Fibroblast of lung (primary cell): ENCODE measurements around the gene SUSD6. TPM values are rescaled to one million over a fixed set of nuclear protein-coding genes. Genes with fewer than 3 reads are reported as not detected.
A peak's percentile ranks its signal among the peaks of the same experiment; 100 is the strongest.

ENCODE experiments used
- DNase-seq, 2 donors: peaks; one replicate each; pipeline versions ENCODE4 v3.0.0 to v3.0.0-alpha.2; 2010; ENCODE audit warnings: low read depth in 2 of 2
- H2AFZ ChIP-seq: 2 replicates; pipeline ENCODE4 v1.5.1; 2012; ENCODE audit warnings: low read length, control low read depth, inconsistent platforms
- H3K27ac ChIP-seq: 2 replicates; pipeline ENCODE4 v1.5.1; 2011; ENCODE audit warnings: low read length, control low read depth; ENCODE audit not compliant: insufficient read depth
- H3K27me3 ChIP-seq: 2 replicates; pipeline ENCODE4 v1.5.1; 2011; ENCODE audit warnings: mild to moderate bottlenecking, low read length; ENCODE audit not compliant: control insufficient read depth, insufficient read depth
- H3K36me3 ChIP-seq: 2 replicates; pipeline ENCODE4 v1.5.1; 2011; ENCODE audit warnings: low read length; ENCODE audit not compliant: control insufficient read depth, insufficient read depth
- H3K4me1 ChIP-seq: 2 replicates; pipeline ENCODE4 v1.5.1; 2011; ENCODE audit warnings: low read length; ENCODE audit not compliant: control insufficient read depth, insufficient read depth; ENCODE audit errors: extremely low read depth
- H3K4me2 ChIP-seq: 2 replicates; pipeline ENCODE4 v1.5.1; 2011; ENCODE audit warnings: low read length, control low read depth; ENCODE audit not compliant: insufficient read depth; ENCODE audit errors: extremely low read depth
- H3K4me3 ChIP-seq, 4 experiments: fragments of 200-600 bp in 1 of 4; sonication (generic) in 1 of 4; replicated peaks in 1 of 4; 2 replicates each; pipeline ENCODE4 v1.5.1; 2011 to 2016; ENCODE audit warnings: low read length in 4 of 4, low read depth in 3 of 4, mild to moderate bottlenecking in 3 of 4, control low read depth in 2 of 4, inconsistent platforms in 1 of 4, mixed read lengths in 1 of 4; ENCODE audit not compliant: insufficient read depth in 1 of 4; ENCODE audit errors: control extremely low read depth in 1 of 4
- H3K79me2 ChIP-seq: 2 replicates; pipeline ENCODE4 v1.5.1; 2012; ENCODE audit warnings: mild to moderate bottlenecking, low read length, inconsistent platforms; ENCODE audit not compliant: control insufficient read depth, insufficient read depth
- H3K9ac ChIP-seq: 2 replicates; pipeline ENCODE4 v1.5.1; 2011; ENCODE audit warnings: mild to moderate bottlenecking, low read length, control low read depth; ENCODE audit not compliant: insufficient read depth
- H3K9me3 ChIP-seq: 2 replicates; pipeline ENCODE4 v1.5.1; 2012; ENCODE audit warnings: low read depth, low read length; ENCODE audit not compliant: control insufficient read depth, insufficient read depth
- H4K20me1 ChIP-seq: 2 replicates; pipeline ENCODE4 v1.5.1; 2011; ENCODE audit warnings: low read length; ENCODE audit not compliant: control insufficient read depth, insufficient read depth; ENCODE audit errors: extremely low read depth
- EZH2 ChIP-seq: IDR thresholded peaks from 2 replicates; pipeline ENCODE4 v1.5.1; 2012; ENCODE audit warnings: low read length, control low read depth, mild to moderate bottlenecking; ENCODE audit errors: missing control alignments
- polyA plus RNA-seq, 2 donors: library from polyadenylated mRNA; depleted of rRNA in 1 of 2; stranded (reverse) in 1 of 2; unstranded in 1 of 2; fragments of >200 nt; gene quantifications; 2 replicates each; pipeline ENCODE4 v1.2.1, GENCODE V29; 2011 to 2012; ENCODE audit warnings: missing spikeins in 1 of 2
- total RNA-seq: library from RNA; depleted of rRNA; stranded (reverse); fragments of >200 nt; gene quantifications from 2 replicates; pipeline ENCODE4 v1.2.1, GENCODE V29; 2014
- TF ChIP-seq, protein P1 (sequence below), 2 donors: IDR thresholded peaks in 1 of 2; conservative IDR thresholded peaks in 1 of 2; 1 replicate in 1 of 2; 2 replicates in 1 of 2; pipeline ENCODE4 v1.5.1; 2011 to 2012; ENCODE audit warnings: low read length in 2 of 2, control low read depth in 1 of 2, inconsistent platforms in 1 of 2, low read depth in 1 of 2, mild to moderate bottlenecking in 1 of 2

Gene SUSD6
- total and polyA plus RNA-seq, 2 donors (not counting 1 experiment from before 2014, with no cell fraction given) = 9.1 to 11.4 TPM

DNA sequence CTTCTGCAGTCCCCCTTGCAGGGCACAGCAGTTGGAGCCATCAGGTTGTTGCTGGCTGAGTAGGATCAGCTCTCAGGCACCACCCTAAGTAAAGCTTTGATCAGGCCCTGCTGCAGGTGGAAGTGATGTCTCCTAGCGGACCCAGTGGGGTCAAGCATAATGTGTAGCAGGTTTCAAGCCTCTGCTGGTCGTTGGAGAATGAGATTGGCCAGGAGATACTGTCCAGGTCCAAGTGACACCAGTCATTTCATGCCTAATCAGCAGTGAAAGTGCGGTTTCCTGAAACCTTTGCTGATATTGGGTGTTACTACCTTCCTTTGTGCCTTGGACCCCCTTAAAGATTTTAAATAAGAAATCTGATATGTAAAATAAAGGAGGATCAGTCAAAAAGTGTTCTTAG is 72.6 kb downstream of the SUSD6 start:
- TF ChIP-seq, protein P1, sequence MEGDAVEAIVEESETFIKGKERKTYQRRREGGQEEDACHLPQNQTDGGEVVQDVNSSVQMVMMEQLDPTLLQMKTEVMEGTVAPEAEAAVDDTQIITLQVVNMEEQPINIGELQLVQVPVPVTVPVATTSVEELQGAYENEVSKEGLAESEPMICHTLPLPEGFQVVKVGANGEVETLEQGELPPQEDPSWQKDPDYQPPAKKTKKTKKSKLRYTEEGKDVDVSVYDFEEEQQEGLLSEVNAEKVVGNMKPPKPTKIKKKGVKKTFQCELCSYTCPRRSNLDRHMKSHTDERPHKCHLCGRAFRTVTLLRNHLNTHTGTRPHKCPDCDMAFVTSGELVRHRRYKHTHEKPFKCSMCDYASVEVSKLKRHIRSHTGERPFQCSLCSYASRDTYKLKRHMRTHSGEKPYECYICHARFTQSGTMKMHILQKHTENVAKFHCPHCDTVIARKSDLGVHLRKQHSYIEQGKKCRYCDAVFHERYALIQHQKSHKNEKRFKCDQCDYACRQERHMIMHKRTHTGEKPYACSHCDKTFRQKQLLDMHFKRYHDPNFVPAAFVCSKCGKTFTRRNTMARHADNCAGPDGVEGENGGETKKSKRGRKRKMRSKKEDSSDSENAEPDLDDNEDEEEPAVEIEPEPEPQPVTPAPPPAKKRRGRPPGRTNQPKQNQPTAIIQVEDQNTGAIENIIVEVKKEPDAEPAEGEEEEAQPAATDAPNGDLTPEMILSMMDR (conservative IDR thresholded peaks at IDR 0.05 in 1 of 2, IDR thresholded peaks at IDR 0.05 in 1 of 2; ENCODE audit: low read depth in 1 of 2, low read length in 2 of 2) = no peak
- TF ChIP-seq EZH2 = no peak
- Histone ChIP-seq H3K9me3 (no peaks in the 10 kb centered on the region), H3K4me1 (no peaks in the 10 kb centered on the region)

DNA sequence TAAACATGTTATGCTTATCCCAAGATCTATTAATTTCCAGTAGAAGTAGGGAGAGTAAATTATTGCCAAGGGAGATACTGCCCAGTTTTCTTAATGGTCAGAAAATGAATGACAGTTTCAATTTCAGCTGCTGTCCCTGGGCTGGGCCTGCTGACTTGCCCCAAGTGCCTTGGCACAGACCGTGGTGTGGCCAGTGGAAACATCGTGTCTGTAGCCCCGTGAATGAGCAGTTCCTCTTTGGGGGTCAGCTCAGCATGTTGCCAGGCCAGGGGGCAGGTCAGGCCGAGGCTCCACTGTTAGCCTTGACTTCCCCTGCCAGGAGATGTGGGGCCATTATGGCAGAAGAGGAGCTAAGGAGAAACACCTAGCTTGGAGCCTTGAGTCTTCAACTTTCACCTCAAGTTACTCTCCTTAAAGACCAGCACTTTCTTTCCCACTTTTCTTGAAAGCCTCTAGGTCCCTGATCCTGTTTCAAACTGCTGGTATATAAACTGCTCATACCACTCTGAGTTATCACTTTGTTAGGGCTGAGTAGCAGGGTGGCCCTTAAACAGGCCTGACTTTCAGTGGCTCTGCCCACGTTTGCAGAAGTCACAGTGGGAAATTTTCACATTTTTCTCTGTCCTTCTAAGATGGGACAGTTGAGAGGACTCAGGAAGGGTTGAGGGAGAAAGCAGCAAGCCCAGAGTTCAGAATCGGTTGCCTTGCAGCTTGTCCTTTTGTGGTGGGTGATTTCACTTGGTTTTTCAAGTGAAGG is 73.2 kb downstream of the SUSD6 start:
- Histone ChIP-seq H4K20me1 (no peaks in the 10 kb centered on the region), H3K4me2 (no peak overlapping the region), H3K36me3 (no peaks in the 10 kb centered on the region), H3K4me1 (no peaks in the 10 kb centered on the region), H3K79me2 (no peaks in the 10 kb centered on the region), H3K9ac (no peak overlapping the region), H3K9me3 (no peaks in the 10 kb centered on the region), H3K4me3 (no peak overlapping the region), H2AFZ (no peak overlapping the region), H3K27me3 (no peaks in the 10 kb centered on the region), H3K27ac (no peak overlapping the region)
- no peak for TF ChIP-seq EZH2
- TF ChIP-seq, protein P1 (conservative IDR thresholded peaks at IDR 0.05 in 1 of 2, IDR thresholded peaks at IDR 0.05 in 1 of 2; ENCODE audit: low read depth in 1 of 2, low read length in 2 of 2) = no peak
- no peak for DNase-seq

More for the DNA sequence above, 72.6 kb downstream of the SUSD6 start:
- Histone ChIP-seq H3K79me2 (no peaks in the 10 kb centered on the region), H4K20me1 (no peaks in the 10 kb centered on the region), H3K4me3 (no peak overlapping the region), H3K36me3 (no peaks in the 10 kb centered on the region), H3K4me2 (no peak overlapping the region), H3K27me3 (no peaks in the 10 kb centered on the region), H2AFZ (no peak overlapping the region), H3K9ac (no peak overlapping the region), H3K27ac (no peak overlapping the region)
- no peak for DNase-seq

DNA sequence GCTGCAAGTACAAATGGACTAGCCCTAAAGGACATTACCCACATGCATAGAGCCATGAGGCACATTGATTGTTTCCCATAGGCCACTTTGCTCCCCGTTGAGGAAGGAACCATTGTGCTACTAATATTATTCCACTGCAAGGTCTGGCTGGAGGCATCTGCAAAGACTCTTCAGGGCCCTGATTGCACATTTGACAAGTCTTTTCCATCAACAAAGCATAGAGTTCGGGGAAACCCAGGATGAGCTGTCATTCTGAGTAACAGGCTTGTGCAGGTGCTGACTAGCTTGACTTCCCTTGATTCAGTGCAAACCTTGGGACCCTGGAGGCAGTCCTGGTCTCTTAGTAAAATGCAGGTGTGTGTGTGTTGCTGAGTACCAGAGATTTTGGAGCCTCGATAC is 73.8 kb downstream of the SUSD6 start:
- Histone ChIP-seq H3K9me3 (no peaks in the 10 kb centered on the region), H2AFZ (no peak overlapping the region), H3K79me2 (no peaks in the 10 kb centered on the region), H3K4me2 (no peak overlapping the region), H3K9ac (no peak overlapping the region), H3K36me3 (no peaks in the 10 kb centered on the region), H3K27ac (no peak overlapping the region), H4K20me1 (no peaks in the 10 kb centered on the region), H3K4me1 (no peaks in the 10 kb centered on the region), H3K27me3 (no peaks in the 10 kb centered on the region), H3K4me3 (no peak overlapping the region)
- TF ChIP-seq EZH2 = no peak
- TF ChIP-seq, protein P1 (conservative IDR thresholded peaks at IDR 0.05 in 1 of 2, IDR thresholded peaks at IDR 0.05 in 1 of 2; ENCODE audit: low read depth in 1 of 2, low read length in 2 of 2) = no peak
- DNase-seq = peak in 1 of 2 donors; percentile 59
